Neural cell (in vitro differentiated cells): ENCODE results near the gene PLEKHF1.

Experiments used
- CTCF ChIP-seq: fragments of 450-650 bp; IDR thresholded peaks from 2 replicates; pipeline ENCODE4 v1.5.1; 2014; ENCODE audit warnings: antibody characterized with exemption, mild to moderate bottlenecking, moderate library complexity; ENCODE audit not compliant: poor library complexity, severe bottlenecking
- EP300 ChIP-seq: fragments of 450-650 bp; conservative IDR thresholded peaks from 2 replicates; pipeline ENCODE4 v1.6.1; 2014; ENCODE audit warnings: antibody characterized with exemption, mild to moderate bottlenecking, moderate library complexity; ENCODE audit not compliant: poor library complexity, severe bottlenecking
- EZH2 ChIP-seq: fragments of 200-600, 300-800 bp; shearing (Covaris generic), sonication (generic); IDR thresholded peaks from 2 replicates; pipeline ENCODE4 v1.6.1; 2014; ENCODE audit warnings: antibody characterized with exemption, low read length, borderline replicate concordance, mild to moderate bottlenecking; ENCODE audit not compliant: insufficient read depth, poor library complexity, severe bottlenecking
- POLR2AphosphoS5 ChIP-seq: IDR thresholded peaks from 2 replicates; pipeline ENCODE4 v1.6.1; 2012
- SMC3 ChIP-seq: fragments of 450-650 bp; conservative IDR thresholded peaks from 2 replicates; pipeline ENCODE4 v1.6.1; 2014; ENCODE audit warnings: antibody characterized with exemption, mild to moderate bottlenecking, moderate library complexity; ENCODE audit not compliant: poor library complexity
- TAF1 ChIP-seq: IDR thresholded peaks from 2 replicates; pipeline ENCODE4 v1.6.1; 2012; ENCODE audit warnings: low read depth
- TF ChIP-seq, protein P1 (sequence below): IDR thresholded peaks from 2 replicates; pipeline ENCODE4 v1.6.1; 2012; ENCODE audit warnings: borderline replicate concordance

- TF ChIP-seq CTCF = no peak
- no peak for TF ChIP-seq SMC3
- TF ChIP-seq TAF1 = no peak
- TF ChIP-seq POLR2AphosphoS5 = no peak
- TF ChIP-seq EP300 = no peak
- TF ChIP-seq EZH2 = no peak
- TF ChIP-seq, protein P1, sequence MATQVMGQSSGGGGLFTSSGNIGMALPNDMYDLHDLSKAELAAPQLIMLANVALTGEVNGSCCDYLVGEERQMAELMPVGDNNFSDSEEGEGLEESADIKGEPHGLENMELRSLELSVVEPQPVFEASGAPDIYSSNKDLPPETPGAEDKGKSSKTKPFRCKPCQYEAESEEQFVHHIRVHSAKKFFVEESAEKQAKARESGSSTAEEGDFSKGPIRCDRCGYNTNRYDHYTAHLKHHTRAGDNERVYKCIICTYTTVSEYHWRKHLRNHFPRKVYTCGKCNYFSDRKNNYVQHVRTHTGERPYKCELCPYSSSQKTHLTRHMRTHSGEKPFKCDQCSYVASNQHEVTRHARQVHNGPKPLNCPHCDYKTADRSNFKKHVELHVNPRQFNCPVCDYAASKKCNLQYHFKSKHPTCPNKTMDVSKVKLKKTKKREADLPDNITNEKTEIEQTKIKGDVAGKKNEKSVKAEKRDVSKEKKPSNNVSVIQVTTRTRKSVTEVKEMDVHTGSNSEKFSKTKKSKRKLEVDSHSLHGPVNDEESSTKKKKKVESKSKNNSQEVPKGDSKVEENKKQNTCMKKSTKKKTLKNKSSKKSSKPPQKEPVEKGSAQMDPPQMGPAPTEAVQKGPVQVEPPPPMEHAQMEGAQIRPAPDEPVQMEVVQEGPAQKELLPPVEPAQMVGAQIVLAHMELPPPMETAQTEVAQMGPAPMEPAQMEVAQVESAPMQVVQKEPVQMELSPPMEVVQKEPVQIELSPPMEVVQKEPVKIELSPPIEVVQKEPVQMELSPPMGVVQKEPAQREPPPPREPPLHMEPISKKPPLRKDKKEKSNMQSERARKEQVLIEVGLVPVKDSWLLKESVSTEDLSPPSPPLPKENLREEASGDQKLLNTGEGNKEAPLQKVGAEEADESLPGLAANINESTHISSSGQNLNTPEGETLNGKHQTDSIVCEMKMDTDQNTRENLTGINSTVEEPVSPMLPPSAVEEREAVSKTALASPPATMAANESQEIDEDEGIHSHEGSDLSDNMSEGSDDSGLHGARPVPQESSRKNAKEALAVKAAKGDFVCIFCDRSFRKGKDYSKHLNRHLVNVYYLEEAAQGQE = no peak
Measured at GRCh38 chr19:29672319-29672932, 7.2 kb downstream of the PLEKHF1 start.
